ENCODE data around the gene FTH1.

- TF ChIP-seq POLR2A (IDR thresholded peaks at IDR 0.05) (no peak), POLR2AphosphoS5 (IDR thresholded peaks at IDR 0.05) (no peak)
- TF ChIP-seq, protein P1, sequence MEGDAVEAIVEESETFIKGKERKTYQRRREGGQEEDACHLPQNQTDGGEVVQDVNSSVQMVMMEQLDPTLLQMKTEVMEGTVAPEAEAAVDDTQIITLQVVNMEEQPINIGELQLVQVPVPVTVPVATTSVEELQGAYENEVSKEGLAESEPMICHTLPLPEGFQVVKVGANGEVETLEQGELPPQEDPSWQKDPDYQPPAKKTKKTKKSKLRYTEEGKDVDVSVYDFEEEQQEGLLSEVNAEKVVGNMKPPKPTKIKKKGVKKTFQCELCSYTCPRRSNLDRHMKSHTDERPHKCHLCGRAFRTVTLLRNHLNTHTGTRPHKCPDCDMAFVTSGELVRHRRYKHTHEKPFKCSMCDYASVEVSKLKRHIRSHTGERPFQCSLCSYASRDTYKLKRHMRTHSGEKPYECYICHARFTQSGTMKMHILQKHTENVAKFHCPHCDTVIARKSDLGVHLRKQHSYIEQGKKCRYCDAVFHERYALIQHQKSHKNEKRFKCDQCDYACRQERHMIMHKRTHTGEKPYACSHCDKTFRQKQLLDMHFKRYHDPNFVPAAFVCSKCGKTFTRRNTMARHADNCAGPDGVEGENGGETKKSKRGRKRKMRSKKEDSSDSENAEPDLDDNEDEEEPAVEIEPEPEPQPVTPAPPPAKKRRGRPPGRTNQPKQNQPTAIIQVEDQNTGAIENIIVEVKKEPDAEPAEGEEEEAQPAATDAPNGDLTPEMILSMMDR (IDR thresholded peaks at IDR 0.05): no peak
Observed at GRCh38 chr11:61914471-61915171, 52.8 kb downstream of the FTH1 start.
